ENCODE data around the gene HIP1. TPM values are rescaled to one million over a fixed set of nuclear protein-coding genes. Genes with fewer than 3 reads are reported as not detected.

Gene HIP1
- total and polyA plus RNA-seq, 9 of the 15 experiments (the other 6 are each of a cell fraction or from before 2014, with no cell fraction given) = 2.4 to 13.7 (median 9.5) TPM

DNA sequence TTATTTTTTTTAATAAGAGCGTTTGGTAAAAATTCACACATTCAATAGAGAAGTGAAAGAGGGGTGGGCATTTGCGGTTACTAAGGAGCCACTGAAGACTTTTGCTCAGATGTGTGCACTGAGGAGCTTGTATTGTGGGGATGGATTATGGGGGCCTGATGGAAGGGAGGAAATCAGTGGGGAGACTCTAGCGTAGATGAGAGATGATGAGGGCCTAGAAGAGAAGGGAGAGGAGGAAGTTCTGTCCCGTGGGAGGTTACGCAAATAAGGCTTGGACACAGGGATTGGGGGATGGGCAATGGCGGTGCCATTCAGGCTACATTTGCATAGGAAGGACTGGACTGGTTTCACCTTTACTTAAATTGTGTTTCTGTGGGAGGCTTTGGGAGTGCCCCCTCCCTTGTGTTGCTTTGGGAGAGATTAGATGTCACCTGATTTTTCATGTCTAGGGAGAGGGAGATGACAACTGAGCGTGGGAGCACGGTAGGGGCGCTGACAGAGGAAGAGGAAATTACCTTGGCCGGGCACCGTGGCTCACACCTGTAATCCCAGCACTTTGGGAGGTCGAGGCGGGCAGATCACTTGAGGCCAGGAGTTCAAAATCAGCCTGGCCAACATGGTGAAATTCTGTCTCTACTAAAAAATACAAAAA, 2.2 kb upstream of the HIP1 start (continued):
- no peak for TF ChIP-seq NFIC (IDR thresholded peaks at IDR 0.05)
- no peak for TF ChIP-seq DMBX1 (CRISPR knock-in tag; IDR thresholded peaks at IDR 0.05; ENCODE audit: borderline replicate concordance)
- TF ChIP-seq, protein P1, sequence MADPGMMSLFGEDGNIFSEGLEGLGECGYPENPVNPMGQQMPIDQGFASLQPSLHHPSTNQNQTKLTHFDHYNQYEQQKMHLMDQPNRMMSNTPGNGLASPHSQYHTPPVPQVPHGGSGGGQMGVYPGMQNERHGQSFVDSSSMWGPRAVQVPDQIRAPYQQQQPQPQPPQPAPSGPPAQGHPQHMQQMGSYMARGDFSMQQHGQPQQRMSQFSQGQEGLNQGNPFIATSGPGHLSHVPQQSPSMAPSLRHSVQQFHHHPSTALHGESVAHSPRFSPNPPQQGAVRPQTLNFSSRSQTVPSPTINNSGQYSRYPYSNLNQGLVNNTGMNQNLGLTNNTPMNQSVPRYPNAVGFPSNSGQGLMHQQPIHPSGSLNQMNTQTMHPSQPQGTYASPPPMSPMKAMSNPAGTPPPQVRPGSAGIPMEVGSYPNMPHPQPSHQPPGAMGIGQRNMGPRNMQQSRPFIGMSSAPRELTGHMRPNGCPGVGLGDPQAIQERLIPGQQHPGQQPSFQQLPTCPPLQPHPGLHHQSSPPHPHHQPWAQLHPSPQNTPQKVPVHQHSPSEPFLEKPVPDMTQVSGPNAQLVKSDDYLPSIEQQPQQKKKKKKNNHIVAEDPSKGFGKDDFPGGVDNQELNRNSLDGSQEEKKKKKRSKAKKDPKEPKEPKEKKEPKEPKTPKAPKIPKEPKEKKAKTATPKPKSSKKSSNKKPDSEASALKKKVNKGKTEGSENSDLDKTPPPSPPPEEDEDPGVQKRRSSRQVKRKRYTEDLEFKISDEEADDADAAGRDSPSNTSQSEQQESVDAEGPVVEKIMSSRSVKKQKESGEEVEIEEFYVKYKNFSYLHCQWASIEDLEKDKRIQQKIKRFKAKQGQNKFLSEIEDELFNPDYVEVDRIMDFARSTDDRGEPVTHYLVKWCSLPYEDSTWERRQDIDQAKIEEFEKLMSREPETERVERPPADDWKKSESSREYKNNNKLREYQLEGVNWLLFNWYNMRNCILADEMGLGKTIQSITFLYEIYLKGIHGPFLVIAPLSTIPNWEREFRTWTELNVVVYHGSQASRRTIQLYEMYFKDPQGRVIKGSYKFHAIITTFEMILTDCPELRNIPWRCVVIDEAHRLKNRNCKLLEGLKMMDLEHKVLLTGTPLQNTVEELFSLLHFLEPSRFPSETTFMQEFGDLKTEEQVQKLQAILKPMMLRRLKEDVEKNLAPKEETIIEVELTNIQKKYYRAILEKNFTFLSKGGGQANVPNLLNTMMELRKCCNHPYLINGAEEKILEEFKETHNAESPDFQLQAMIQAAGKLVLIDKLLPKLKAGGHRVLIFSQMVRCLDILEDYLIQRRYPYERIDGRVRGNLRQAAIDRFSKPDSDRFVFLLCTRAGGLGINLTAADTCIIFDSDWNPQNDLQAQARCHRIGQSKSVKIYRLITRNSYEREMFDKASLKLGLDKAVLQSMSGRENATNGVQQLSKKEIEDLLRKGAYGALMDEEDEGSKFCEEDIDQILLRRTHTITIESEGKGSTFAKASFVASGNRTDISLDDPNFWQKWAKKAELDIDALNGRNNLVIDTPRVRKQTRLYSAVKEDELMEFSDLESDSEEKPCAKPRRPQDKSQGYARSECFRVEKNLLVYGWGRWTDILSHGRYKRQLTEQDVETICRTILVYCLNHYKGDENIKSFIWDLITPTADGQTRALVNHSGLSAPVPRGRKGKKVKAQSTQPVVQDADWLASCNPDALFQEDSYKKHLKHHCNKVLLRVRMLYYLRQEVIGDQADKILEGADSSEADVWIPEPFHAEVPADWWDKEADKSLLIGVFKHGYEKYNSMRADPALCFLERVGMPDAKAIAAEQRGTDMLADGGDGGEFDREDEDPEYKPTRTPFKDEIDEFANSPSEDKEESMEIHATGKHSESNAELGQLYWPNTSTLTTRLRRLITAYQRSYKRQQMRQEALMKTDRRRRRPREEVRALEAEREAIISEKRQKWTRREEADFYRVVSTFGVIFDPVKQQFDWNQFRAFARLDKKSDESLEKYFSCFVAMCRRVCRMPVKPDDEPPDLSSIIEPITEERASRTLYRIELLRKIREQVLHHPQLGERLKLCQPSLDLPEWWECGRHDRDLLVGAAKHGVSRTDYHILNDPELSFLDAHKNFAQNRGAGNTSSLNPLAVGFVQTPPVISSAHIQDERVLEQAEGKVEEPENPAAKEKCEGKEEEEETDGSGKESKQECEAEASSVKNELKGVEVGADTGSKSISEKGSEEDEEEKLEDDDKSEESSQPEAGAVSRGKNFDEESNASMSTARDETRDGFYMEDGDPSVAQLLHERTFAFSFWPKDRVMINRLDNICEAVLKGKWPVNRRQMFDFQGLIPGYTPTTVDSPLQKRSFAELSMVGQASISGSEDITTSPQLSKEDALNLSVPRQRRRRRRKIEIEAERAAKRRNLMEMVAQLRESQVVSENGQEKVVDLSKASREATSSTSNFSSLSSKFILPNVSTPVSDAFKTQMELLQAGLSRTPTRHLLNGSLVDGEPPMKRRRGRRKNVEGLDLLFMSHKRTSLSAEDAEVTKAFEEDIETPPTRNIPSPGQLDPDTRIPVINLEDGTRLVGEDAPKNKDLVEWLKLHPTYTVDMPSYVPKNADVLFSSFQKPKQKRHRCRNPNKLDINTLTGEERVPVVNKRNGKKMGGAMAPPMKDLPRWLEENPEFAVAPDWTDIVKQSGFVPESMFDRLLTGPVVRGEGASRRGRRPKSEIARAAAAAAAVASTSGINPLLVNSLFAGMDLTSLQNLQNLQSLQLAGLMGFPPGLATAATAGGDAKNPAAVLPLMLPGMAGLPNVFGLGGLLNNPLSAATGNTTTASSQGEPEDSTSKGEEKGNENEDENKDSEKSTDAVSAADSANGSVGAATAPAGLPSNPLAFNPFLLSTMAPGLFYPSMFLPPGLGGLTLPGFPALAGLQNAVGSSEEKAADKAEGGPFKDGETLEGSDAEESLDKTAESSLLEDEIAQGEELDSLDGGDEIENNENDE (IDR thresholded peaks at IDR 0.05; ENCODE audit: low read depth, low read length) = no peak
- TF ChIP-seq MYNN (IDR thresholded peaks at IDR 0.05) = no peak
- TF ChIP-seq MYNN (CRISPR knock-in tag; IDR thresholded peaks at IDR 0.05) = no peak
- no peak for TF ChIP-seq DDX20 (tag; IDR thresholded peaks at IDR 0.05; ENCODE audit: low read depth)
- no peak for TF ChIP-seq ZNF384 (IDR thresholded peaks at IDR 0.05; ENCODE audit: low read depth, low read length)
- TF ChIP-seq, protein P2, sequence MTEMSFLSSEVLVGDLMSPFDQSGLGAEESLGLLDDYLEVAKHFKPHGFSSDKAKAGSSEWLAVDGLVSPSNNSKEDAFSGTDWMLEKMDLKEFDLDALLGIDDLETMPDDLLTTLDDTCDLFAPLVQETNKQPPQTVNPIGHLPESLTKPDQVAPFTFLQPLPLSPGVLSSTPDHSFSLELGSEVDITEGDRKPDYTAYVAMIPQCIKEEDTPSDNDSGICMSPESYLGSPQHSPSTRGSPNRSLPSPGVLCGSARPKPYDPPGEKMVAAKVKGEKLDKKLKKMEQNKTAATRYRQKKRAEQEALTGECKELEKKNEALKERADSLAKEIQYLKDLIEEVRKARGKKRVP (CRISPR knock-in tag; IDR thresholded peaks at IDR 0.05) = no peak
- TF ChIP-seq NBN (IDR thresholded peaks at IDR 0.05; ENCODE audit: low read depth) = peak; percentile 57; the same call in 1 of the 2 replicates
- no peak for TF ChIP-seq THRAP3 (IDR thresholded peaks at IDR 0.05; ENCODE audit: borderline replicate concordance)
- TF ChIP-seq CBFA2T2 (conservative IDR thresholded peaks at IDR 0.05) = peak; percentile 12; the same call in 1 of the 2 replicates
- no peak for TF ChIP-seq ARNT (IDR thresholded peaks at IDR 0.05)
- TF ChIP-seq ELF4 (CRISPR knock-in tag; IDR thresholded peaks at IDR 0.05) = no peak
- TF ChIP-seq POLR2B (IDR thresholded peaks at IDR 0.05; ENCODE audit: low read depth, partially characterized antibody) = no peak
- peak; percentile 49 to 61; a peak in 2 of 4 replicates for TF ChIP-seq KDM1A (IDR thresholded peaks at IDR 0.05)
- TF ChIP-seq PML (IDR thresholded peaks at IDR 0.05; ENCODE audit: low read length) = no peak; the same call in 1 of the 2 replicates
- TF ChIP-seq STAG1 (CRISPR knock-in tag; IDR thresholded peaks at IDR 0.05; ENCODE audit: borderline replicate concordance) = no peak
- no peak for TF ChIP-seq USF2 (CRISPR knock-in tag; IDR thresholded peaks at IDR 0.05)
